Hepatic stellate cell (primary cell): ENCODE data around the gene SGTA.
"Not testable (repeated sequence)": the region's sequence is repeated elsewhere in the genome, so short reads cannot be mapped to it uniquely, and the experiment has no call there.

Source experiments
- DNase-seq: peaks from one replicate; pipeline ENCODE4 v3.0.0; 2011; ENCODE audit warnings: low spot score

Gene SGTA, protein sequence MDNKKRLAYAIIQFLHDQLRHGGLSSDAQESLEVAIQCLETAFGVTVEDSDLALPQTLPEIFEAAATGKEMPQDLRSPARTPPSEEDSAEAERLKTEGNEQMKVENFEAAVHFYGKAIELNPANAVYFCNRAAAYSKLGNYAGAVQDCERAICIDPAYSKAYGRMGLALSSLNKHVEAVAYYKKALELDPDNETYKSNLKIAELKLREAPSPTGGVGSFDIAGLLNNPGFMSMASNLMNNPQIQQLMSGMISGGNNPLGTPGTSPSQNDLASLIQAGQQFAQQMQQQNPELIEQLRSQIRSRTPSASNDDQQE

GRCh38 chr19:2782936-2783780 lies at the start of gene SGTA:
Gene SGTA, minus strand, starts transcription at chr19:2783273. Its CDS starts 14,205 bp downstream, at chr19:2769068.
- DNase-seq = peak; percentile 99

DNA sequence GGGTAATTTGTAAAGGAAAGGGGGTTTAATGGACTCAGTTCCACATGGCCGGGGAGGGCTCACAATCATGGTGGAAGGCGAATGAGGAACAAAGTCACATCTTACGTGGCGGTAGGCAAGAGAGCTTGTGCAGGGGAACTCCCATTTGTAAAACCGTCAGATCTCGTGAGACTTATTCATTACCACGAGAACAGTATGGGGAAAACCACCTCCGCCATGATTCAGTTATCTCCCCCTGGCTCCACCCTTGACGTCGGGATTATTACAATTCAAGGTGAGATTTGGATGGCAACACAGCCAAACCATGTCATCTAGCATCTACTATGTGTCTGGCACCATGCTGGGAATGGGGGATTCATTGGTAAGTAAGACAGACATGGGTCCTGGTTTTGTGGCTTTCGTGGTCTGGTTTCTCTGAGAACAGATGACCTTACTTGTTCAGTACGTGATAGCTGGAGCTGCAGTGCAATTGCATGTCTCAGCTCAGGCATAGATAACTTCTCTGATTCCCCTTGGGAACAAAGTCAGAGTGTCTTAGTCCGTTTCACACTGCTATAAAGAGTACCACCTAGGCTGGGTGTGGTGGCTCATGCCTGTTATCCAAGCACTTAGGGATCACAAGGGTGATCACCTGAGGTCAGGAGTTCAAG lies 44.9 kb upstream of the SGTA start:
- no peak for DNase-seq

DNA sequence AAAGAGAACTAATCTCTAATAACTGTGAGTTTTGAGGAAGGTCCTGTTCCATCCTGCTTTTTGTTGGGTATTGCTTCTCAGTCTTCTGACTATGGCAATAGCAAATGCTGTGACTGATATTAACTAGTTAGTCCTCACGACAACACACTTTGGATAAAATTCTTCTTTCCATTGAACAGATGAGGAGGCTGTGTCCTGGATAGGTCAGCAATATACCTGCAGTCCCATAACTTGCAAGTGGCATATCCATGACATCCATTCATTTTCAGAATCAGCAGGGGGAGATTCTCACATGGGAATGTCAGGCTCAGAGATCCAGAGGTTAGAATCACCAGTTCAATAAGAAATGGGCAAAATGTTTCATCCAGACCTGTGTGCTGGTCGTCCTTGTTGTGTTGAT lies 43.9 kb upstream of the SGTA start:
- DNase-seq = no peak

DNA sequence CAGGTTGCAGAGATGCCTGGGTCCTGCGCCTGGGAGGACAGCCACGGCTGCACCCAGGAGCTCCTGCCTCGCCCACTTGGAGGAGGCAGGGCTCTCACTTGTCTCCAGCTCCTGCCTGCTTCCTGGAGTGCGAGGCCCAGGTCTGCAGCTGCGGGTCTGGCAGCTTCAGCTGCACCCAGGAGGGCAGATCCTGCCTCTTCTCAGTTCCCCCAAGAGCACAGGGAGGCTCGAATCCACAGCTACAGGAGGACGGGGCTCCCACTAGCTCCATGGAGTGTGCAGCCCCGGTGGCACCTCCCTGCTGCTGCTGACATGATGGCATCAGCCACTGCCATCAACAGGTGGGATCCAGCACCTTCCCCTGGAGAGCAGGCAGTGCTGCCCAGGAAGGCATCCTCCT lies 41.1 kb upstream of the SGTA start:
- DNase-seq = no peak

DNA sequence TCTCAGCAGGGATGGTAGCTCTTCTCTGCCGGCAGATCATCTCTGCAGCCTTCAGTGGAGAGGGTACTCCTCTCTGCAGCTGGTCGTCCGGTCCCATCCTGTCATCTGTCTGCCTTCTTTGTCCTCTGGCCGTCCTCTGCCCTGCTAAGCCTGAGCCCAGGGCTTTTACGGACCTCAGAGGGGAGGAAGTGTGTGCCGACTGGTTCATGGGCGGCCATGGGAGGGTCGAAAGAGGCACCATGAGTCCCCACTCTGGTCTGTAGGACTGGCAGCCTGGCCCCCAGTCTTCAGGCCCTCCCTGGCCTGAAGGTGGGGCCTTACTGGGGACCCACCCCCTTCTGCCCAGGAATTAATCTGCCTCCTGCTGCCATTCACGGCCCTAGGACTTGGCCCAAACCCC lies 40.6 kb upstream of the SGTA start:
- no peak for DNase-seq

DNA sequence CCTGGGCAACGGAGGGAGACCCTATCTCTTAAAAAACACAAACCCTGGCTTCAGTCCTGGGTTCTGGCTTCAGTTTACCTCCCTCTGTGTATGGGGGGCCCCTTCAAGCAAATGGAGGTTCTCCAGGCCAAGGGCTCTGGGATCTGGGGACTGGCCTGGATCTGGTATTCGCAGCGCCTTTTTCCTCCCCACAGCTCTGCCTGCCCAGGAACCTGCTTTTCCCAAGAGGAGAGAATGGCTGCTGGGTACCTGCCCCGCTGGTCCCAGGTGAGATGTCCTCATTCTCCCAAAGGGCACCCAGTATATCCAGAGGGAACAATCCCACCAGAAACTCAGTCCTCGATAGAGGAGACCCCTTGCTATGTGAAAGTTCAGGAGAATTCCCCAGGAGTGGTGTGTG lies 39.8 kb upstream of the SGTA start:
- DNase-seq = no peak

GRCh38 chr19:2820112-2820702 lies 37.1 kb upstream of the SGTA start:
- no peak for DNase-seq

DNA sequence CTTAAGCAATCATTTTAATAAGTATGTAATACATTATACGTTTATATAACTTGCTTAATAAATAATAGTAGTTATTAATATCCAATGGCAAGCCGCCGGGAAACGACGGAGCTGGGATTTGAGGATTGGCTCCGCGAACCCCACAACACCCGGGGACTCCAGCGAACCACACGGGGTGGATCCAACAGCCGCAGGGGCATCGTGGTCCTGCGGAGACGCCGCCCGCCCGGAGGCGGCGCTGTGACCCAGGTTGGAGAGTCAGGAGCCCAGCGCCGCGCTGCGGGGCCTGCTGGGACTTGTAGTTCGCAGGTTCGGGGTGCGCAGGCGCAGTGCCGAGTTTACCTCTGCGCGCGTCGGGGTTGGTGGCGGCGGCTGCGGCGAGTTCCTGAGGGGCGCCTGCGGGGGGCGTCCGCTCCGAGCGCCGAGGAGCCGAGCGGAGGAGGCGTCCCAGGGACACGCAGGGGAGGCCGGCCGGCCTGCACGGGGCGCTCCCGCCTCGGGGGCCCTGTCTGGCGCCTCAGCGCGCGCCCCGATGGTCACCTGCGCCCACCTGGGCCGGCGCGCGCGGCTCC lies 36.6 kb upstream of the SGTA start, which contains the start of gene ZNF554:
ZNF554 (plus strand) TSS at position 329 of the 572 bp plus-strand sequence; CDS start at position 533, 204 bp downstream.
- peak; percentile 96 for DNase-seq

- not testable (repeated sequence) for DNase-seq
These were observed 34.3 kb upstream of the SGTA start for GRCh38 chr19:2817237-2817829.

DNA sequence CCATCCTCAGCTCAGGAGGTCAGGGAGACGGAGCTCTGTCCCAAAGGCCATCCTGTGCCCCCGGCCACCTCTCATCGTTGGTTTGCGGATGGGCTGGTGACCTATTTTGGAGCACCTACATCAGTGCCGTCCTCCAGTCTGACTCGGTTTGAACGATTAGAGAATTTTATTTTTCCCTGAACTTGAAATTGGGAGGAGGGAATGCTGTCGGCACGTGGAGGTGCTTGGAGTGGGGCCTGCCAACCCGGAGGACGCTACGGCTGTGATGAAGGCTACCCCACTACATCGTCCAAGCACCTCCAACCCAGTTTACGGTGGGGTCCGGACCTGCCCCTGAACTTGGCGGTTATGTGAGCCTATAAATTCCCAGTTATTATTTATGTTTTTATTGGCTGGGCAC lies 33.6 kb upstream of the SGTA start:
- no peak for DNase-seq

GRCh38 chr19:2815923-2816322 lies 32.9 kb upstream of the SGTA start:
- DNase-seq = no peak

- no peak for DNase-seq
These were observed 32.1 kb upstream of the SGTA start for GRCh38 chr19:2815191-2815614.

GRCh38 chr19:2814426-2814825 lies 31.4 kb upstream of the SGTA start:
- no peak for DNase-seq

DNA sequence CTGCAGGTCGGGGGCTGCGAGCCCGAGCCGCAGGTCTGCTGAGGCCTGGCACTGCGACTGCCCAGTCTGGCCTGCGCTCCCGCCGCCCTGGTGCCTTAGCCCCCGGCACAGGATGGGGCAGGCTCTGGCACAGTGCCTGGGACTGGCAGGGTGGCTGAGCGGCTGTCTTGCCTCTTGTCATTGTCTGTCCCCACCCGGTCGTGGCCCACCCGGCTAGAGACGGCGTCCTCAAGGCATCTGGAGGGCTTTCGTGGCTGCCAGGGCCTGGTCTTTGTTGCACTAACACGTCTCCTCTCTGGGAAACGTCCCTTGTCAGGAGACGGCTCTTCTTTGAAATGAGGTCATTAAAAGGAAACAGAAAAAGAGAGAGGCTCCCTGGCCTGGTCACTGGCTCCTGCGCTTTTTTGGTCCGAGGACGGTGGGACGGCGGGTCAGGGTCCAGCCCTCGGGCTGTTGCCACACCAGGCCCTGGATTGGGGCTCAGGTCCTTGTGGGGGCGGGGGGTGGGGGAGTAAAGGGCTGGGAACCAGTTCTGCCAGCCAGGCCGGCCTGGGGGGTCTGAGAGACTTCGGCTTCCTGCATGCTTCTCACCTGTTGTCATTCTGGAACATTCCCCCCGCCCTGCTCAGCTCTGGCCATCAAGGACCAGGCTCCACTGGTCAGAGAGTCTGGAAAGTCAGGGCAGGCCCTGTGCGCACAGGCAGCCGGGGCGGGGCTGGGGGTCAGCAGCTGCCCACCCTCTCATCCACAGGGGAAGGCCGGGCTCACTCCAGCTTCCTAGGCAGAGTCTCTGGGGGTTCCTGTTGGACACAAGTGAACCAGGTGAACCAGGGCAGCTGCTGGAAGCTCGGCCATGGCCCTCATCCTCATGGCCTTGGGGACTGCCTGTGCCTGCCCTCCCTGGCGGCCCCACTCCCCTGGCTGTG lies 30.4 kb upstream of the SGTA start:
- no peak for DNase-seq

DNA sequence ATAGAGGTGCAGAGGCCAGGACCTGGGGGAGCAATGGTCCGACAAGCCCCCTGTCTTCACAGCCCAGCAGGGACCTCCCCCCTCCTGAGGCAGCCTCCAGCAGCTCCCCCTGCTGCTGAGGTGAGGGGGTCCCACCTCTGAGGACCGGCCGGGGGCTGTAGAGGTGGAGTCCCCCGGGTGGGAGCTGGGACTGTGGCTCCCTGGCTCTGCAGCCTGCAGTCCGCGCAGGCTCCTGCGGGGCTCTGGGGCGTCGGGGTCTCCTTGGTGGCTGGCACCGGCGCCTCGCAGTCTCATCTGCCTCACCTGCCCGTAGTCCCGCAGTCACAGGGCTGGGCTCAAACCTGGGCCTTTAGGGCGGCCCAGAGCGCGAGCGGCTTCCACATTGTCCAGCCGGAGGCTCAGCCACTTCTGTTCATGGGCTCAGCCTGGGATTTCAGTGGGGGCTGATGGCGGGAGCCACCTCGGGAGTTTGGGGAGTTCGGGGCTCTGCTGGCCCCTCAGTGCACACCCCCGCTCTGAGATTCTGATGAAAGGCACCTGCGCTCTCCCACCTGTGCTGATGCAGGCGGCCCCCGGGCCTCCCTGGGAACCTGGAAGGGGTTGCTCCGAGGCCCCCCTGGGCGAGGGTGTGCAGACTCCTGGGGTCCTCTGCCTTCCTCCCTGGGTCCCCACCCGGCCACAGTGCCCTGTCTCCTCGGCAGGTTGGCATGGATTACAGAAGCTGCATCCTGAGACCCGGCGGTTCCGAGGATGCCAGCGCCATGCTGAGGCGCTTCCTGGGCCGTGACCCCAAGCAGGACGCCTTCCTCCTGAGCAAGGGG lies 29.6 kb upstream of the SGTA start:
- DNase-seq = no peak

DNA sequence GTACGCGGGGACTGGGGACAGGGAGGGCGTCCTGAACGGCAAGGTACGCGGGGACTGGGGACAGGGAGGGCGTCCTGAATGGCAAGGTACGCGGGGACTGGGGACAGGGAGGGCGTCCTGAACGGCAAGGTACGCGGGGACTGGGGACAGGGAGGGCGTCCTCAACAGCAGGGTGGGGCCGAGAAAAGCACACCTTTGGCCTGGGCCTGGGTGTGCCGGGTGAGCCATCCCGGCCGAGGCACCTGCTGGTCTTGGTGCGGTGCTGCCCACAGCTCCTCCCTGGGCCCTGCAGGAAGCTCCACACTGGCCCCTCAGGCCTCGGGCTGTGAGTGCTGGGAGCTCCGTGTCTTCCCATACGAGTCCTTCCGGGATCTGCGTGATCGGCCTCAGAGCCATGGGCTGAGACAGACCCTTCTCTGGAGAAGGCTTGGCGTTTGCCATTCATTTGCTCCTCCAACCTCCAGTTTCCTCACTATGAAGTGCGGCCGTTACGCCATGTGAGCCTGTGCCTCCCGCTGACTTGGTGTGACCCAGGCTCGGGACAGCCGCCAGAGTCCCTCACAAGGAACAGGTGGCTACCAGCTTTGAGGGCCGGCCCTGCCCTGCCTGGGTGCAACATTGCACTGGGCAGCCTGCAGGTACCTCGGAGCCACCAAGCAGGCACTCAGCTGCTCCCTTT lies 28.8 kb upstream of the SGTA start:
- DNase-seq = no peak

GRCh38 chr19:2811221-2811722 lies 28.2 kb upstream of the SGTA start:
- no peak for DNase-seq

GRCh38 chr19:2810141-2811091 lies 27.3 kb upstream of the SGTA start:
- DNase-seq = no peak
